B cell (primary cell): Measurements from ENCODE around the gene CDHR3.

Source experiments
- EZH2 ChIP-seq: IDR thresholded peaks from 2 replicates; pipeline ENCODE4 v1.6.1; 2012; ENCODE audit warnings: borderline replicate concordance, low read depth, mild to moderate bottlenecking, moderate library complexity, low read length; ENCODE audit not compliant: insufficient read depth, poor library complexity, severe bottlenecking
- TF ChIP-seq, protein P1 (sequence below): fragments of 200-600 bp; IDR thresholded peaks from one replicate; pipeline ENCODE4 v1.8.0; 2022; ENCODE audit warnings: antibody characterized with exemption, mild to moderate bottlenecking

DNA sequence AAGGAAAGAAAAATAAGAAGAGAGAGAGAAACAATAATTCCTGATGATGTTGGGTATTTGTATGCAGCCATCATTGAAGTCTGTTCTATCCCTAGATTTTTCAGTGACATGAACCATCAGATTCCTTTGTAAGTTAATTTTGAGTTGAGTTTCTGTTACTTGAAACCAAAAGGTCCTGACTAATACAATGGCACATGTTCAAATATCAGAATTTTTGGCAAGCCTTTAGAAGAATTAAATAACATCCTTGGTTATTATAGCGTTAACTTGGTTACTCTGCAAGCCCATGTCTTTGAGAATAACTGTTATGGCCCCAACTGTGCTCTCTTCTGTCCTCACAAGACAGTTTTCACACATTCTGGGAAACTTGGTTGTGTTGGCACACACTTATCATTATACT lies 82.5 kb downstream of the CDHR3 start:
- TF ChIP-seq, protein P1, sequence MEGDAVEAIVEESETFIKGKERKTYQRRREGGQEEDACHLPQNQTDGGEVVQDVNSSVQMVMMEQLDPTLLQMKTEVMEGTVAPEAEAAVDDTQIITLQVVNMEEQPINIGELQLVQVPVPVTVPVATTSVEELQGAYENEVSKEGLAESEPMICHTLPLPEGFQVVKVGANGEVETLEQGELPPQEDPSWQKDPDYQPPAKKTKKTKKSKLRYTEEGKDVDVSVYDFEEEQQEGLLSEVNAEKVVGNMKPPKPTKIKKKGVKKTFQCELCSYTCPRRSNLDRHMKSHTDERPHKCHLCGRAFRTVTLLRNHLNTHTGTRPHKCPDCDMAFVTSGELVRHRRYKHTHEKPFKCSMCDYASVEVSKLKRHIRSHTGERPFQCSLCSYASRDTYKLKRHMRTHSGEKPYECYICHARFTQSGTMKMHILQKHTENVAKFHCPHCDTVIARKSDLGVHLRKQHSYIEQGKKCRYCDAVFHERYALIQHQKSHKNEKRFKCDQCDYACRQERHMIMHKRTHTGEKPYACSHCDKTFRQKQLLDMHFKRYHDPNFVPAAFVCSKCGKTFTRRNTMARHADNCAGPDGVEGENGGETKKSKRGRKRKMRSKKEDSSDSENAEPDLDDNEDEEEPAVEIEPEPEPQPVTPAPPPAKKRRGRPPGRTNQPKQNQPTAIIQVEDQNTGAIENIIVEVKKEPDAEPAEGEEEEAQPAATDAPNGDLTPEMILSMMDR: no peak
- no peak for TF ChIP-seq EZH2
